Measurements from ENCODE around the gene FBXW8.

The FBXW8 gene

DNA sequence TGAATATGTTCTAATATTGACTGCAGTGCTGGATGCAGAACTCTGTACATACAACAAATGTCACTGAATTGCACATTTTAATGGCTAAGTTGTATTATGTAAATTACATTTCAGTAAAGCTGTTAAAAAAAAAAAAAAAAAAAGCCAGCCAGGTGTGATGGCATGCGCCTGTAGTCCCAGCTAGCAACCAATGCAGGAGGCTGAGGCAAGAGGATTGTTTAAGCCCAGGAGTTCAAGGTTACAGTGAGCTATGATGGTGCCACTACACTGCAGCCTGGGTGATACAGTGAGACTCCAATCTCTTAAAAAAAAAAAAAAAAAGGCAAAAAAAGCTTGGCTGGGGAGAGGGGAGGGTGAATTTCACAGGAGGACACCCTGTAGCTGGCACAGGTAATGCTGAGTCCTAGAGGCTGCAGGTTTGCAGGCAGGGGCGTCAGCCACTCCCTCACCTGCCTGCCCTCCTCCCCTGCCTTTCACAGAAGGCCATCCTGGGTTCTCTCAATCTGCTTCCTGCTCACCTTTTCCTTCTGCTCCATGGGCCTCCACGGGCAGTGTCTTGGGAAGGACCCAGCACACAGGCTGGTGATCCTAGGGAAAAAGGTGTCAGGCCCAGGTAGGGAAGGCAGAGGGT, 147.8 kb downstream of the FBXW8 start:
- no peak for DNase-seq (ENCODE audit: low spot score)

DNA sequence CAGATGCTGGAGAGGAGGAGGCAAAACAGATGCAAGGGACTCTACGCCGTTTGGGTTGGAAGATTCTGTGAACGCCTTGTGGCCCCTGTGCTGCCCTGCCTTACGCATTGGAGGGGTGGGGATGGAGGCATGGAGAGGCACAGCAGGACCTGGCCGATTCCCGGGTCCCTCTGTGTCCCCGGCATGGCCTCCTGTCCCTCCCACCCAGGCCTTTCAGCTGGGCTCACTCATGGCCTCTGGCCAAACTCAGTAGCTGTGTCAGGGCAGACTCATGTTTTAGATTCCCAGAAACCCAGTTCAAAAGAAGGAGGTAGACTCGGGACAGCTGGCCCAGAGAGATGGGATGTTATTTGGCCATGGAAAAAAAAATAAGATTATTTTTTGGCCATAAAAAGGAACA, 148.4 kb downstream of the FBXW8 start:
- no peak for DNase-seq (ENCODE audit: low spot score)

DNA sequence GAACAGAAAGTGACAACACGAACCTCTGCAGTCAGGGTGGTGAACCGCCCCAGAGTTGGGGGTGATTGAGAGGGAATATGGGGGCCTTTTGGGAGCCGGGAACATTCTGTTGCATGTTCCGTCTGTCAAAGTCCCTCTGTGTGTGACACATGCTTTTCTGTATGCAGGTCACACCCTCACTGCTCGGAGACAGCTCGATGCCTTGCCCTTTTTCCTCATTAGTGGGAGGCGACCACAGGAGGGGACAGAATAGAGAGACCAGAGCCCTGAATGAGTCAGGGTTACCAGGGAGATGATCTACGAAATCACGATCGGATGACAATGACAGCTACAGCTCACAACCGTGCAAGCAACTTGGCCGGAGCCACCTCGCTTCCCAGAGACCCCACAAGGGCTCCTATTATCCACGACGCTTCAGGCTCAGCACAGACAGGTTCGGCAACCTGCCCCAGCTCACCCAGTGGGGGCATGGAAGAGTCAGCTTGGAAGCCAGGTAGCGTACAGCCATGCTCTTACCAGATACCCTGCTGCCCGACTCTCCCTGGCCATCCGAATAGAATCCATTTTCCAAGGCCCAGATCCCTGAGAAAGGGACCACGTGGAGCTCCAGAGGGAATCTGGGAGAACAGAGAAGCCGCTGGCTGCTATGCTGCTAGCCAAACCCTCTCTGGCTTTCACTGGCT, 149.6 kb downstream of the FBXW8 start:
- no peak for DNase-seq (ENCODE audit: low spot score)

GRCh38 chr12:117060929-117061305, 150.2 kb downstream of the FBXW8 start:
- DNase-seq (ENCODE audit: low spot score), result no peak

- DNase-seq (ENCODE audit: low spot score), result no peak
Measured at GRCh38 chr12:117061555-117062079, 150.9 kb downstream of the FBXW8 start.

DNA sequence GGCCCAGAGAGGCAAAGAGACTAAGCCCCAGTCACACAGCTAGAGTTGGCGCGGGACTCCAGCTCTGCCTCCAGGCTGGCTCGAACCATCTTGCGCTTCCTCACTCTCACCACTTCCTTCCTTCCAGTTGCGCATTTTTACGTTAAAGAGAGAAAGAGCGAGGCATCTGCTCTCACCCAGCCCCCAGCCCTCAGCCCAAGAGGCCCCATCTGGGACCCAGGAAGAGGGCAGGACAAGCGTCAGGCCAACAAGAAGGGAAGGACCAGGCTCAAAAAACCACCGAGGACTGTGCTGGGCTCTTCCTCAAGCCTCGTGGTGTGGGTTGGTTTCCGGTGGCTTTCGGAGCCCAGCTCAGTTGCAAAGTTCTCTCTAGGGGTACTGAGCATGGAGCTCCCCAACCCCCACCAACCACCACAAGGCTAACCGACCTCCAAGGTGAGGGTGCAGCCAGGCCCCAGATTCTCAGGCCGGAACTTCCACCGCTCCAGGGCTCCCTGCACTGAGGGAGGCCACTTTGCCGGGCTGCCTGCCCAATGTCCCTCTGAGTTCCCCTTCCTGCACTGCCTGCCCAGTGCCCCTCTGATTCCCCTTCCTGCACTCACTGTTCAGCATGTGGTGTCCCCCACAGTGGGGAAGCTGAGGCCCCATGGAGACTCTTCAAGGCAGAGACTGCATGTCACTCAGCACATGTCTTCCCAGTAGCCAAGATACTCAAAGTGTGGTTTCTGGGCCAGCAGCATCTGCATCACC, 152.6 kb downstream of the FBXW8 start:
- DNase-seq (ENCODE audit: low spot score), result no peak

- no peak for DNase-seq (ENCODE audit: low spot score)
Measured at GRCh38 chr12:117064049-117064448, 153.3 kb downstream of the FBXW8 start.

- no peak for DNase-seq (ENCODE audit: low spot score)
Measured at GRCh38 chr12:117064596-117064995, 153.8 kb downstream of the FBXW8 start.

- DNase-seq (ENCODE audit: low spot score), result no peak
Measured at GRCh38 chr12:117067016-117067415, 156.3 kb downstream of the FBXW8 start.

DNA sequence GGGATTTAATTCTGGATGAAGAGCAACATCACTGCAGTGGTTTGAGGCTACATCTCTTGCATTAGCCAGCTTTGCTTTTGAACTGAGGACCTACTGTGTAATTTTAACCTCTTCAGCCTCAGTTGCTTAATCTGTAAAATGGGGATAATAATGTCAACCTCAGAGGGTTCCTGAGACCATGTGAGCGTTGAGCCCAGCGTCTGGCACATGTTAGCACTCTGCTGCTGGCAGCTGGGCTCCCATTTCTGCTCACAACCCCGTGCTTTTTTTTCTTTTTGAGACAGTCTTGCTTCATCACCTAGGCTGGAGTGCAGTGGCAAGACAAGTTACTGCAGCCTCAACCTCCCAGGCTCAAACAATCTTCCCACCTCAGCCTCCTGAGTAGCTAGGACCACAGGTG, 156.9 kb downstream of the FBXW8 start:
- no peak for DNase-seq (ENCODE audit: low spot score)

GRCh38 chr12:117068492-117068891, 157.7 kb downstream of the FBXW8 start:
- DNase-seq (ENCODE audit: low spot score), result no peak

- DNase-seq (ENCODE audit: low spot score), result no peak
Measured at GRCh38 chr12:117069101-117069797, 158.5 kb downstream of the FBXW8 start.

GRCh38 chr12:117069926-117070900, 159.5 kb downstream of the FBXW8 start:
- no peak for DNase-seq (ENCODE audit: low spot score)

DNA sequence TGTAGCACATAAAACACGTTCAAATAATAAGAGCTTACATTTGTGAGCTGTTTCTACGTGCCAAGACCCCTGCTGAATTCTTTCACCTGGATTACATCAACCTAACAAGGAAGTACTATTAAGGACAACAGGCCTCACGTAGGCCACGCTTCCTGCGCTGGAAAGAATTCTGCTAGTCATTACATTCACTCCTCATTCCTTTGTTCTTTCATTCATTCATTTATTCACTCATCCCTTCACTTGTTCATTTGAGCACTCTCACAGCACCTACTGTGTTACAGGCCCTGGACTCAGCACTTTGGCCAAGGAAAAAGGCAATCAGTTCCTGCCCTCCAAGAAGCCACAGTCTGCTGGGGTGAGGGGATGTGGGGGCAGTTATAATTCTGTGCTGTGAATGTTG, 160.3 kb downstream of the FBXW8 start:
- no peak for DNase-seq (ENCODE audit: low spot score)

- DNase-seq (ENCODE audit: low spot score), result no peak
Measured at GRCh38 chr12:117072106-117072505, 161.4 kb downstream of the FBXW8 start.

GRCh38 chr12:117072736-117073490, 162.2 kb downstream of the FBXW8 start:
- DNase-seq (ENCODE audit: low spot score), result no peak

DNA sequence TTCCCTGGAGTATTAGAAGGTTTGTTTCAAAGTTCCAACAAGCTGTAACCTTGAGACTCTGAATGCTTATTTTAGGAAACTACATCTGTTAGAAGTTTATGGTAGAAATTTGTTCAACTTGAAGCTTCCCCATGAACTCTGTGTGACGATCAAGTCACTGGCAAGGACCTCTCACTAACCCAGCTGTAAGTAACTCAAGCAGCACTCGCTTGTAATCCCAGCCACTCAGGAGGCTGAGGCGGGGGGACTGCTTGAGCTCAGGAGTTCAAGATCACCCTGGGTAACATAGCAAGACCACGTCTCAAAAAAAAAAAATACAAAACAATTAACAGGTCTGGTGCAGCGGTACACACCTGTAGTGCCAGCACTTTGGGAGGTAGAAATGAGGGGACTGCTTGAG, 162.9 kb downstream of the FBXW8 start:
- no peak for DNase-seq (ENCODE audit: low spot score)

DNA sequence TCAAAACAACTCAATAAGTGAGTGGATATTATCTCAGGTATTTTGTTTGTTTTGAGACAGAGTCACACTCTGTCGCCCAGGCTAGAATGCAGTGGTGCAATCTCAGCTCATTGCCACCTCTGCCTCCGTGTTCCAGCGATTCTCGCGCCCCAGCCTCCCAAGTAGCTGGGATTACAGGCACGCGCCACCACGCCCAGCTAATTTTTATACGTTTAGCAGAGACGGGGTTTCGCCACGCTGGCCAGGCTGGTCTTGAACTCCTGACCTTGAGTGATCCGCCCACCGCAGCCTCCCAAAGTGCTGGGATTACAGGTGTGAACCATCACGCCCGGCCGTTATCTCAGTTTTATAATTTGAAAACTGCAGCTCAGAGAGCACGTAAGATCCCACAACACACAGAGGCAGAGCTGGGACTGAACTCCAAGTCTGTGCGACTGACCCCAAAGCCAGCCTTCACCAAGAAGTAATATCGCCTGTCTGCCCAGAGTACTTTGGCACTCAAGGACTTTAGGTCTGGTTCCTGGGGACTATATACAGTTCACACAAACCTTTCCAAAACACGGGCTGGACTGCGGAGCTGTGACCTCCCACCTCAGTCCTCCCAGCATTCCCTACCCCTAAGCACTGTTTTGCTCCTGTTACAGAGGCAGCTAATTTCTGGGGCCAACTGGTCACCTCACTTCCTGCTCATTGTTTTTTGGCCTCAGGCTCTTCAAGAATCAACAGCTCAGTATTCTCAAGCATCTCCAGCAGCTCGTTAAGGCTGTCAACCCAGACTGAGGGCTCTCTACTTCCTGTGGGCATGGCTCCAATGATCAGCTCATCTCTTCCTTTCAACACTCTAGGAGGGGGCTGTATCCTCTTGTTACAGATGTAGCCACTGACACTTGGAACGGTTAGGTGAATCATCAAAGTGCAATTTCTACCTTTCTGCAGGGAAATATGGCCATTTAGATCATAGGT, 165.9 kb downstream of the FBXW8 start:
- no peak for DNase-seq (ENCODE audit: low spot score)

DNA sequence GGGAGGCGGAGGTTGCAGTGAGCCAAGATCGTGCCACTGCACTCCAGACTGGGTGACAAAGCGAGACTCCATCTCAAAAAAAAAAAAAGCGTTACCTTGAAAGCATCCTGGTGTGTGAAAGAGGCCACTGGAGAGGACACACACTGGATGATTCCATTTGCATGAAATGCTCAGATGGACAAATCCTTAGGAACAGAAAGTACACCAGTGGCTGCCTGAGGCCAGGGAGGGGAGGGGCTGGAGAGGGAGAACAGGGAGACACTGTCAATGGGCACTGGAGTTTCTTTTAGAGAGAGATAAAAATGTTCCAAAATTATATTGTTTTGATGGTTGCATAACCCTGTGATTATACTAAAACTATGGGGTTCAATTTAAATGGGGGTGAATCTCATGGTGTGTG, 168.7 kb downstream of the FBXW8 start:
- DNase-seq (ENCODE audit: low spot score), result no peak
